Motor neuron (in vitro differentiated cells): ENCODE results near the gene POLR2H. TPM values are rescaled to one million over a fixed set of nuclear protein-coding genes. Genes with fewer than 3 reads are reported as not detected.
A peak's percentile ranks its signal among the peaks of the same experiment; 100 is the strongest.
"Not testable (repeated sequence)": the region's sequence is repeated elsewhere in the genome, so short reads cannot be mapped to it uniquely, and the experiment has no call there.

ENCODE experiments used
- ATAC-seq, 8 experiments: fragments of 200-7000 bp; cut with Tn5 transposase; replicated peaks in 6 of 8; 2 replicates each; pipeline ENCODE4 v1.8.0; 2021; ENCODE audit warnings: mild to moderate bottlenecking in 8 of 8, moderate library complexity in 8 of 8
- H3K27ac ChIP-seq, 2 donors: fragments of 250-450 bp; sonication (Bioruptor Pico); 2 replicates each; pipeline ENCODE4 v1.9.0; 2021; ENCODE audit warnings: antibody characterized with exemption in 2 of 2, mild to moderate bottlenecking in 2 of 2, moderate library complexity in 1 of 2
- H3K4me1 ChIP-seq, 2 donors: fragments of 250-450 bp; sonication (Bioruptor Pico); replicated peaks in 1 of 2; 2 replicates each; pipeline ENCODE4 v1.6.1; 2021; ENCODE audit warnings: antibody characterized with exemption in 2 of 2, mild to moderate bottlenecking in 2 of 2, moderate library complexity in 1 of 2
- H3K4me3 ChIP-seq, 5 donors: fragments of 250-450 bp; sonication (Bioruptor Pico); 2 replicates each; pipeline ENCODE4 v1.9.0; 2021; ENCODE audit warnings: antibody characterized with exemption in 5 of 5, mild to moderate bottlenecking in 5 of 5, moderate library complexity in 4 of 5
- WGBS, 10 experiments: fragments of 450-650 bp; shearing (Covaris generic); methylation state at CpG; one replicate each; pipeline ENCODE4 v1.0.0; 2022; 5-methylcytosine and 5-hydroxymethylcytosine counted together
- in situ Hi-C, 9 experiments: fragments of 400-800 bp; cut with MboI; loops; one replicate each; pipeline ENCODE4 v1.15.0; 2021; ENCODE audit warnings: low sequenced_read_pairs in 9 of 9, low pct_unique_long_range_greater_than_20kb in 2 of 9; ENCODE audit not compliant: unreplicated experiment in 9 of 9
- total RNA-seq, 8 experiments: library from RNA; unstranded; fragments of 300-600 nt; gene quantifications; 2 replicates each; pipeline versions ENCODE4 v1.2.3 to v1.2.4, GENCODE V29; 2022

POLR2H gene
- total RNA-seq, 8 experiments from 2014 or later: 61.7 to 120 (median 98.1) TPM

DNA sequence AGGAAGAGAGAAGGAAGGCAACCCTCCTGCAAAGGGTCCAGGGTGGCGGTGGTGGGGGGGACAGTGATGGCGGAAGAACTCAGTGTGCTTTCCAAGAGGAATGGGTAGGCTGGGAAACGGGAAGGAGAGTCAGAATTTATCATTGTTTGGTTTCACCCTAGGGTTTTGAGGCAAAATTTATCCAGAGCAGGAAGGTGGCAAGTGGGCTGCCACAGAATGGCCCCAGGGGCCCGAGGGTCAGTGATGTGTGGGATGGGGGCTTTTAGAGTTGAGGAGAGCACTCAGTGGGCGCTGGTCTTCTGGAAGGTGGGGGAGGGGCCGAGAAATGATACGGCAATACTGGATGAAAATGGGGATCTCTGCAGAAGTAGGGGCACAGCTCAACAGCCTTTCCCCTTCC, 23.5 kb upstream of the POLR2H start:
- peak overlapping the region; percentile 13 to 79 (median 37) for H3K4me3 ChIP-seq
- H3K27ac ChIP-seq: peak overlapping the region; percentile 74 to 96
- peaks cover 25 to 28% of the 10 kb centered on the region in 2 donors for H3K4me1 ChIP-seq
- in situ Hi-C loops: no loop called here
- ATAC-seq: no peak
- 60 to 86% (median 73%) methylated on average over 2 to 4 of the region's 7 CpGs; no CpG with 5 or more reads in 4 of the 10 experiments for WGBS, 10 experiments

DNA sequence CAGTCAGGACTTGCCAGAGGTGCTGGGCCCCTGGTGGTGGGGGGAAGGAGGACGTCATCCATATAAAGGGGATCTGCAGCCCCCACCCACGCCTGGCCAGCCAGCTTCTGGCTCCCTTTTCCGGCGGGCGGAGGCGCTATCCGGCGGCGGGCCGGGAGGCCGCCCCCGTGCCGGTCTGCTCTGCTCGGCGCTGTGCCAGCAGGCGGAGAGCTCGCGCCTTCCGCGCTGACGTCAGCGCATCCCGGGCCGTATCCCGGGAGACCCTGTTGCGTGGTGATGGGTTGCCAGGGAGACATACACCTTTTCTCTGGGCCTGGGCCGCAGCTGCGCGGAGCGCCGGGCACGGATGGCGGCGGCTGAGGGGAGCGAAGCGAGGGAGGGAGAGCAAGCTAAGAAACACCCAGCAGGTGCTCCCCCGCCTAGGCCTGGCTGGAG, 23.0 kb upstream of the POLR2H start:
- in situ Hi-C loops: no loop called here
- peak overlapping the region; percentile 74 to 96 for H3K27ac ChIP-seq
- WGBS, 10 experiments: 0% methylated on average over 1 to 11 of the region's 37 CpGs; no CpG with 5 or more reads in 7 of the 10 experiments
- peak overlapping the region; percentile 25 to 79 (median 37) for H3K4me3 ChIP-seq
- H3K4me1 ChIP-seq: peaks cover 25 to 28% of the 10 kb centered on the region in 2 donors
- peak in 6 of 8 experiments; percentile 5 to 85 (median 79) for ATAC-seq

DNA sequence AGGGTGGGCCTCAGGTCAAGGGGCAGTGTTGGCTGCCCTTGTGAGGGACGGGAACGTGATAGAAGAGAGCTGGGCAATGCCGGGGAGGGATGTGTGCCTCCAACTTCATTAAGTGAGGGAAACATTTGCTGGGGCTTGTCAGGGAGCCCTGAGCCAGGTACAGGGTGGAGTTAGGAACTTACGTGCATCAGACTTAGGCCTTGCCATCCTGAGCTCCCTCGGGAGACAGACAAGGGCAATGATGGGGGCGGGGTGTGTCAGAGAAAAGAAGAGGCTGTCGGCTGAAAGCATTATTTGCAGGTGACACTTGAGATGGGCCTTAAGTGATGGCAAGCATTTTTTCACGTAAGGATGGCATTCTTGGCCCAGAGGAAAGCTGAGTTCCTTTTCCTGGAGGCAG, 22.5 kb upstream of the POLR2H start:
- Histone ChIP-seq H3K4me1 (peaks cover 25 to 28% of the 10 kb centered on the region in 2 donors), H3K27ac (peak overlapping the region; percentile 55 to 71), H3K4me3 (peak overlapping the region; percentile 25 to 79 (median 37))
- in situ Hi-C loops: no loop called here
- no peak for ATAC-seq
- 29 to 100% (median 51%) methylated on average over 1 to 7 of the region's 8 CpGs; no CpG with 5 or more reads in 3 of the 10 experiments for WGBS, 10 experiments

- peak overlapping the region; percentile 25 to 79 (median 37) for H3K4me3 ChIP-seq
Observed at GRCh38 chr3:184339451-184340135, 21.9 kb upstream of the POLR2H start.

GRCh38 chr3:184341925-184342324, 19.6 kb upstream of the POLR2H start:
- Histone ChIP-seq H3K4me3 (no peak overlapping the region), H3K27ac (no peak overlapping the region), H3K4me1 (peaks cover 37 to 43% of the 10 kb centered on the region in 2 donors)
- WGBS, 10 experiments: 65 to 100% (median 93%) methylated on average over 1 to 6 of the region's 7 CpGs; no CpG with 5 or more reads in 4 of the 10 experiments
- ATAC-seq: no peak
- in situ Hi-C loops: no loop called here

More at GRCh38 chr3:184339451-184340135, 21.9 kb upstream of the POLR2H start:
- Histone ChIP-seq H3K4me1 (peaks cover 25 to 28% of the 10 kb centered on the region in 2 donors), H3K27ac (peak overlapping the region; percentile 55 to 71)
- ATAC-seq, in situ Hi-C loops: not testable (repeated sequence)
- 82 to 100% (median 96%) methylated on average over 1 to 12 of the region's 19 CpGs for WGBS, 10 experiments

DNA sequence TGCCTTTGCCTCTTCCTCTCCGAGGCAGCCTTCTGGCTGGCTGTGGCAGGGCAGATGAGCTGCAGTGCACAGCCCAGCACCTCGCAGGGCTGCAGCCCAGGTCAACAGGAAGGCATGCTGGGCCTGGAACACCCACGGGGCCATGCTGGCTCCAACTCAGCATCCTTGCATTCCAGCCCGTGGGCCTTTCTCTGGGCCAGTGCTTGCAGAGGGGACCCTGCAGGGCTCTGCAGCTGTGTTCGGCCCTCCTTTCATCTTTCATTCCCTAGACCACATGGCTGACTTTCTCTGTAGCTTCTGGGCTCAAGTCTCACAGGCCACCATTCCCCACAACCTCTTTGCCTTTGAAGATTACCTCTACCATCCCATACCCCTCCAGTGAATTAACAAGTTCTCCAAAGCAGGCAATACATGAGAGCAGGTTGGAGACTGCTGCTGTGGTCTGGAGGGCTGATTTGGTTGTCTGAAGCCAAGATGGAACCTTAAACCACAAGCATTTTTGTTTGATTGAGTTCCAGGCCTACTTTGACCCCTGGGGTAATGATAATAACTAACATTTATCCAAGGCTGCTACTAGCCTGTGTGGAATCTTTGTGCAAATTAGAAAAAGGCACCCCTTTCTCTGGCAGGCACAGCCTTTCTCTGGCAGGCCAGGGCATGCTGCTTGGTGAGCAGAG, 18.2 kb upstream of the POLR2H start:
- Histone ChIP-seq H3K4me3 (no peak overlapping the region), H3K27ac (no peak overlapping the region), H3K4me1 (peaks cover 23 to 30% of the 10 kb centered on the region in 2 donors)
- in situ Hi-C loops: no loop called here
- ATAC-seq: no peak
- 20 to 80% (median 80%) methylated on average over 1 to 2 of the region's 5 CpGs; no CpG with 5 or more reads in 6 of the 10 experiments for whole genome bisulfite sequencing, 10 experiments

- ATAC-seq: peak in 5 of 8 experiments; percentile 12 to 41 (median 18)
- Histone ChIP-seq H3K4me1 (peaks cover 16 to 20% of the 10 kb centered on the region in 2 donors), H3K4me3 (no peak overlapping the region), H3K27ac (peak overlapping the region in 1 of 2 donors; percentile 49)
- WGBS, 10 experiments: 80% methylated on average over 3 of the region's 24 CpGs; no CpG with 5 or more reads in 9 of the 10 experiments
- in situ Hi-C loops: no loop called here
Observed at GRCh38 chr3:184344579-184345316, 16.8 kb upstream of the POLR2H start.

- Histone ChIP-seq H3K4me3 (no peak overlapping the region), H3K27ac (peak overlapping the region in 1 of 2 donors; percentile 49), H3K4me1 (peaks cover 12 to 16% of the 10 kb centered on the region in 2 donors)
- in situ Hi-C loops: no loop called here
- ATAC-seq: peak; percentile 83 to 93 (median 90)
- WGBS, 10 experiments: 0 to 38% (median 17%) methylated on average over 1 to 11 of the region's 14 CpGs; no CpG with 5 or more reads in 1 of the 10 experiments
Observed at GRCh38 chr3:184345317-184346144, 16.0 kb upstream of the POLR2H start.

GRCh38 chr3:184346480-184347190, 14.9 kb upstream of the POLR2H start:
- WGBS, 10 experiments: 70 to 100% (median 96%) methylated on average over 1 to 14 of the region's 20 CpGs
- no peak overlapping the region for H3K4me3 ChIP-seq
- H3K27ac ChIP-seq: no peak overlapping the region
- peaks cover 12 to 16% of the 10 kb centered on the region in 2 donors for H3K4me1 ChIP-seq
- in situ Hi-C loops: no loop called here
- no peak for ATAC-seq

- H3K4me1 ChIP-seq: peaks cover 12 to 16% of the 10 kb centered on the region in 2 donors
- H3K4me3 ChIP-seq: no peak overlapping the region
- 20 to 80% (median 67%) methylated on average over 1 to 6 of the region's 12 CpGs for WGBS, 10 experiments
- ATAC-seq: peak in 1 of 8 experiments; percentile 2
- in situ Hi-C loops: no loop called here
- H3K27ac ChIP-seq: no peak overlapping the region
Observed at GRCh38 chr3:184347321-184348056, 14.0 kb upstream of the POLR2H start.

DNA sequence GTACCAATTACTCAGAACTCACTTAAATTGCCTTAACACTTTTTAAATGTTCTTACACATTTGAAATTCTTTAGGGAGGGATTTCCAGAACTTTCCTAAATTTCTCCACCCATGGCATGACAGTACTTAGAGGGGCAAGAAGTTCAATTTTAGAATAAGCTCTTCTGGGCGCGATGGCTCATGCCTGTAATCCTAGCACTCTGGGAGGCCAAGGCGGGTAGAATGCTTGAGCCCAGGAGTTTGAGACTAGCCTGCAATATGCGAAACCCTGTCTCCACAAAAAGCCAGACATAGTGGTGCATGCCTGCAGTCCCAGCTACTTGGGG, 13.5 kb upstream of the POLR2H start:
- H3K4me1 ChIP-seq: peaks cover 12 to 16% of the 10 kb centered on the region in 2 donors
- in situ Hi-C loops: no loop called here
- H3K27ac ChIP-seq: no peak overlapping the region
- H3K4me3 ChIP-seq: no peak overlapping the region
- ATAC-seq: peak in 2 of 8 experiments; percentile 7 to 10
- 43 to 100% (median 92%) methylated on average over 1 to 4 of the region's 4 CpGs; no CpG with 5 or more reads in 3 of the 10 experiments for WGBS, 10 experiments
